NB4 (cell line): ENCODE results near the gene ABCG1.

Experiments used
- CTCF ChIP-seq: IDR thresholded peaks from one replicate; pipeline ENCODE4 v1.5.1; 2012; ENCODE audit warnings: low read depth, low read length
- POLR2A ChIP-seq: IDR thresholded peaks from 2 replicates; pipeline ENCODE4 v1.6.1; 2011; ENCODE audit warnings: mild to moderate bottlenecking; ENCODE audit not compliant: insufficient read length; ENCODE audit errors: extremely low read depth
- TF ChIP-seq, protein P1 (sequence below): IDR thresholded peaks from 2 replicates; pipeline ENCODE4 v1.6.1; 2011; ENCODE audit warnings: low read depth, low read length

- TF ChIP-seq CTCF (no peak), POLR2A (no peak)
- TF ChIP-seq, protein P1, sequence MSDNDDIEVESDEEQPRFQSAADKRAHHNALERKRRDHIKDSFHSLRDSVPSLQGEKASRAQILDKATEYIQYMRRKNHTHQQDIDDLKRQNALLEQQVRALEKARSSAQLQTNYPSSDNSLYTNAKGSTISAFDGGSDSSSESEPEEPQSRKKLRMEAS, result no peak
Measured at GRCh38 chr21:42320791-42321190, 101.9 kb downstream of the ABCG1 start.
